HCT116 (cell line): Measurements from ENCODE around the gene UNC5C. TPM values are rescaled to one million over a fixed set of nuclear protein-coding genes. Genes with fewer than 3 reads are reported as not detected.

Experiments
- ATAC-seq: fragments of 200-7000 bp; cut with Tn5 transposase; 2 replicates; pipeline ENCODE4 v1.9.1; 2020; ENCODE audit warnings: mild to moderate bottlenecking, moderate library complexity
- BruUV-seq: library from RNA; stranded (reverse); fragments of 400-500 nt; replicated peaks from 2 replicates; lab custom pipeline; 2021; lab: Mats Ljungman, UMichigan
- CTCF ChIA-PET: fragments of 300-600 bp; sonication (Branson Sonifier 250); formaldehyde crosslinking; loops from one replicate; lab custom pipeline; 2021; ENCODE audit warnings: antibody characterized with exemption; lab: Charles Lee
- POLR2A ChIA-PET: fragments of 300-600, 350-600 bp; sonication (Branson Sonifier 250); formaldehyde crosslinking; loops from one replicate; lab custom pipeline; 2021; ENCODE audit warnings: antibody characterized with exemption; lab: Charles Lee
- RAD21 ChIA-PET, 2 experiments: fragments of 300-600 bp; sonication (Branson Sonifier 250); formaldehyde crosslinking; loops; one replicate each; lab custom pipeline; 2023; ENCODE audit warnings: low total read pairs in 2 of 2; ENCODE audit not compliant: uncharacterized antibody in 2 of 2, unreplicated experiment in 2 of 2, low non-redundant PET in 1 of 2; lab: Charles Lee
- DNase-seq: peaks from one replicate; pipeline ENCODE4 v3.0.0-alpha.2; 2010; ENCODE audit warnings: low read depth, low spot score
- H2AFZ ChIP-seq: fragments of 200-600 bp; shearing (Covaris generic), sonication (generic); 2 replicates; pipeline ENCODE4 v1.6.1; 2017; ENCODE audit warnings: low read depth, mixed run types, mixed read lengths, antibody characterized with exemption, low read length; ENCODE audit not compliant: poor library complexity, severe bottlenecking
- H3K27ac ChIP-seq: 2 replicates; pipeline ENCODE4 v1.5.1; 2012; ENCODE audit warnings: low read depth, low read length
- H3K27me3 ChIP-seq: fragments of 200-600 bp; sonication (generic); 2 replicates; pipeline ENCODE4 v1.6.1; 2016; ENCODE audit warnings: mixed run types, low read length, mixed read lengths; ENCODE audit not compliant: insufficient read depth
- H3K36me3 ChIP-seq, 2 experiments: fragments of 200-500 bp in 1 of 2; fragments of 200-600 bp in 1 of 2; sonication (Bioruptor generic) in 1 of 2; sonication (generic) in 1 of 2; 2 replicates each; pipeline versions ENCODE4 v1.5.1 to v1.6.1; 2014 to 2016; ENCODE audit warnings: low read length in 2 of 2, inconsistent platforms in 1 of 2, mixed read lengths in 1 of 2, mixed run types in 1 of 2; ENCODE audit not compliant: insufficient read depth in 2 of 2, control insufficient read depth in 1 of 2
- H3K4me1 ChIP-seq, 2 experiments: fragments of 200-600 bp in 1 of 2; sonication (generic) in 1 of 2; 2 replicates each; pipeline versions ENCODE4 v1.5.1 to v1.6.1; 2012 to 2017; ENCODE audit warnings: low read length in 2 of 2, inconsistent platforms in 1 of 2, mild to moderate bottlenecking in 1 of 2, mixed read lengths in 1 of 2, mixed run types in 1 of 2, moderate library complexity in 1 of 2; ENCODE audit not compliant: insufficient read depth in 2 of 2, control insufficient read depth in 1 of 2
- H3K4me2 ChIP-seq: fragments of 200-600 bp; sonication (generic); 2 replicates; pipeline ENCODE4 v1.6.1; 2017; ENCODE audit warnings: mixed run types, low read length, mixed read lengths
- H3K4me3 ChIP-seq, 2 experiments: fragments of 200-600 bp in 1 of 2; sonication (generic) in 1 of 2; replicated peaks in 1 of 2; 2 replicates each; pipeline ENCODE4 v1.5.1; 2011 to 2016; ENCODE audit warnings: low read length in 2 of 2, control low read depth in 1 of 2, low read depth in 1 of 2, mild to moderate bottlenecking in 1 of 2, mixed read lengths in 1 of 2, mixed run types in 1 of 2
- H3K79me2 ChIP-seq: fragments of 200-600 bp; sonication (generic); 2 replicates; pipeline ENCODE4 v1.6.1; 2017; ENCODE audit warnings: mild to moderate bottlenecking, mixed run types, low read length, moderate library complexity, mixed read lengths; ENCODE audit not compliant: insufficient read depth
- H3K9ac ChIP-seq: fragments of 200-600 bp; sonication (generic); 2 replicates; pipeline ENCODE4 v1.6.1; 2016; ENCODE audit warnings: low read length, mixed read lengths
- H3K9me2 ChIP-seq: fragments of 200-600 bp; sonication (generic), shearing (Covaris generic); 2 replicates; pipeline ENCODE4 v1.6.1; 2017; ENCODE audit warnings: mixed run types, mild to moderate bottlenecking, moderate library complexity; ENCODE audit not compliant: insufficient read depth
- H3K9me3 ChIP-seq, 2 experiments: fragments of 200-500 bp in 1 of 2; fragments of 200-600 bp in 1 of 2; sonication (Bioruptor generic) in 1 of 2; sonication (generic) in 1 of 2; 2 replicates each; pipeline ENCODE4 v1.6.1; 2014 to 2017; ENCODE audit warnings: low read length in 2 of 2, mixed read lengths in 2 of 2, inconsistent platforms in 1 of 2, low read depth in 1 of 2, mild to moderate bottlenecking in 1 of 2, mixed run types in 1 of 2, moderate library complexity in 1 of 2; ENCODE audit not compliant: control insufficient read depth in 1 of 2, insufficient read depth in 1 of 2
- H4K20me1 ChIP-seq: fragments of 200-600 bp; sonication (generic), shearing (Covaris generic); 2 replicates; pipeline ENCODE4 v1.6.1; 2017; ENCODE audit warnings: mixed run types, mild to moderate bottlenecking, moderate library complexity; ENCODE audit not compliant: insufficient read depth
- CBX3 ChIP-seq: IDR thresholded peaks from 2 replicates; pipeline ENCODE4 v1.6.1; 2012; ENCODE audit warnings: low read depth
- CTCF ChIP-seq, 3 experiments: fragments of 200-600 bp in 1 of 3; sonication (generic) in 1 of 3; IDR thresholded peaks in 2 of 3; conservative IDR thresholded peaks in 1 of 3; 2 replicates each; pipeline ENCODE4 v1.5.1; 2012 to 2017; ENCODE audit warnings: low read depth in 2 of 3, low read length in 2 of 3, antibody characterized with exemption in 1 of 3, borderline replicate concordance in 1 of 3, control low read depth in 1 of 3, mild to moderate bottlenecking in 1 of 3, mixed read lengths in 1 of 3, mixed run types in 1 of 3, moderate library complexity in 1 of 3; ENCODE audit not compliant: insufficient read depth in 1 of 3
- EGR1 ChIP-seq: IDR thresholded peaks from 2 replicates; pipeline ENCODE4 v1.6.1; 2012; ENCODE audit warnings: low read depth
- ELF1 ChIP-seq: IDR thresholded peaks from 2 replicates; pipeline ENCODE4 v1.6.1; 2012; ENCODE audit warnings: low read depth, borderline replicate concordance
- EZH2phosphoT487 ChIP-seq: fragments of 200-600 bp; IDR thresholded peaks from 2 replicates; pipeline ENCODE4 v1.6.1; 2018; ENCODE audit warnings: antibody characterized with exemption, borderline replicate concordance
- POLR2A ChIP-seq: IDR thresholded peaks from 2 replicates; pipeline ENCODE4 v1.7.0; 2011; ENCODE audit warnings: borderline replicate concordance; ENCODE audit not compliant: insufficient read depth, insufficient read length; ENCODE audit errors: extremely low read depth
- POLR2AphosphoS5 ChIP-seq: IDR thresholded peaks from 2 replicates; pipeline ENCODE4 v1.6.1; 2011; ENCODE audit warnings: mild to moderate bottlenecking, low read depth, low read length, moderate library complexity
- RAD21 ChIP-seq: IDR thresholded peaks from 2 replicates; pipeline ENCODE4 v1.6.1; 2012; ENCODE audit warnings: low read depth, mild to moderate bottlenecking
- SP1 ChIP-seq: IDR thresholded peaks from 2 replicates; pipeline ENCODE4 v1.6.1; 2012; ENCODE audit warnings: low read depth
- TCF7L2 ChIP-seq: IDR thresholded peaks from 2 replicates; pipeline ENCODE4 v1.7.0; 2011; ENCODE audit warnings: borderline replicate concordance, inconsistent platforms; ENCODE audit not compliant: insufficient read depth, insufficient read length; ENCODE audit errors: extremely low read depth
- ZFX ChIP-seq: fragments of 450-650 bp; IDR thresholded peaks from 2 replicates; pipeline ENCODE4 v1.6.1; 2017
- intact Hi-C: fragments of 100-400 bp; cut with micrococcal nuclease; formaldehyde crosslinking; loops from 2 replicates; pipeline ENCODE4 v1.10.0; 2022
- total RNA-seq: library from RNA; stranded (reverse); gene quantifications from one replicate; pipeline ENCODE4 v1.2.1, GENCODE V29; 2021; ENCODE audit not compliant: unreplicated experiment
- TF ChIP-seq, protein P1 (sequence below): IDR thresholded peaks from 2 replicates; pipeline ENCODE4 v1.6.1; 2012

The UNC5C gene
- total RNA-seq, 1 experiment from 2014 or later: not detected

- H3K4me2 ChIP-seq: peak overlapping the region; percentile 17; the same call in 1 of the 2 replicates
- ChIA-PET POLR2A (no interaction called here), RAD21 (interaction anchor here in 1 of 2 experiments (1.1 kb wide), 1 partner anchor 793 kb away, joined by 3 read pairs; no protein-coding TSS in a partner anchor), CTCF (interaction anchor here (0.6 to 2.5 kb wide), 8 partner anchors 10 to 819 kb away, joined by 3 to 23 read pairs (median 4); partner anchors contain the start of gene BMPR1B)
- H3K36me3 ChIP-seq: no peaks in the 10 kb centered on the region
- H3K9ac ChIP-seq: no peak overlapping the region
- ATAC-seq (peak; percentile 94), DNase-seq (peak; percentile 56)
- H2AFZ ChIP-seq: peak overlapping the region; percentile 91
- no peaks in the 10 kb centered on the region for H4K20me1 ChIP-seq
- TF ChIP-seq CTCF (IDR thresholded peaks at IDR 0.05 in 2 of 3, conservative IDR thresholded peaks at IDR 0.05 in 1 of 3; ENCODE audit: borderline replicate concordance in 1 of 3, insufficient read depth in 1 of 3, low read depth in 2 of 3, low read length in 2 of 3): peak; percentile 49 to 66 (median 63)
- TF ChIP-seq ELF1: no peak
- TF ChIP-seq RAD21: peak; percentile 73
- H3K4me1 ChIP-seq: peaks cover 4% of the 10 kb centered on the region in 2 experiments; a peak in 3 of 4 replicates
- no peaks in the 10 kb centered on the region for H3K9me2 ChIP-seq
- no peaks in the 10 kb centered on the region for H3K9me3 ChIP-seq
- H3K27me3 ChIP-seq: no peaks in the 10 kb centered on the region
- no peak overlapping the region for H3K4me3 ChIP-seq
- BruUV-seq: no TSS peak
- no peak overlapping the region for H3K27ac ChIP-seq
- no peaks in the 10 kb centered on the region for H3K79me2 ChIP-seq
- intact Hi-C loops: loop anchor here (1.0 to 10.0 kb wide), 3 partner anchors 30 to 1330 kb away; no protein-coding TSS in a partner anchor
Measured at GRCh38 chr4:95124906-95125504, 423.8 kb downstream of the UNC5C start.

DNA sequence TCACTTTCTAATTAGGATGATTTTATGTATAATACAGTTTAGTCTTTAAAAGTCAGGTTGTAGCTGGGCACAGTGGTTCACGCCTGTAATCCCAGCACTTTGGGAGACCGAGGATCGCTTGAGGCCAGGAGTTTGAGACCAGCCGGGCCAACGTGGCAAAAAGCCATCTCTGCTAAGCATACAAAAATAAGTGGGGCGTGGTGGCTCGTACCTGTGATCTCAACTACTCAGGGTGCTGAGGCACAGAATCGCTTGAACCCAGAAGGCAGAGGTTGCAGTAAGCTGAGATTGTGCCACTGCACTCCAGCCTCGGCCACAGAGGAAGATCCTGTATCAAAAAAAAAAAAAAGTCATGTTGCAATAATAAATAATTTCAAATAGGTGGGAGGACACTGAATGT is 426.8 kb downstream of the UNC5C start:
- H2AFZ ChIP-seq: no peak overlapping the region
- no peaks in the 10 kb centered on the region for H3K9me2 ChIP-seq
- no peaks in the 10 kb centered on the region for H3K36me3 ChIP-seq
- no peak for DNase-seq
- no peak for TF ChIP-seq CBX3
- no peak for TF ChIP-seq SP1
- no peak for TF ChIP-seq EGR1
- no peak for TF ChIP-seq TCF7L2
- no peak for TF ChIP-seq POLR2A
- no peak for TF ChIP-seq CTCF (IDR thresholded peaks at IDR 0.05 in 2 of 3, conservative IDR thresholded peaks at IDR 0.05 in 1 of 3; ENCODE audit: borderline replicate concordance in 1 of 3, insufficient read depth in 1 of 3, low read depth in 2 of 3, low read length in 2 of 3)
- TF ChIP-seq, protein P1, sequence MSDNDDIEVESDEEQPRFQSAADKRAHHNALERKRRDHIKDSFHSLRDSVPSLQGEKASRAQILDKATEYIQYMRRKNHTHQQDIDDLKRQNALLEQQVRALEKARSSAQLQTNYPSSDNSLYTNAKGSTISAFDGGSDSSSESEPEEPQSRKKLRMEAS: no peak
- TF ChIP-seq ZFX: no peak
- no peak for TF ChIP-seq ELF1
- no peak for TF ChIP-seq POLR2AphosphoS5
- no peak for TF ChIP-seq EZH2phosphoT487
- H3K4me1 ChIP-seq: no peaks in the 10 kb centered on the region
- ATAC-seq: no peak
- no TSS peak for BruUV-seq
- no peaks in the 10 kb centered on the region for H3K27me3 ChIP-seq
- H4K20me1 ChIP-seq: no peaks in the 10 kb centered on the region
- no peaks in the 10 kb centered on the region for H3K79me2 ChIP-seq
- H3K9ac ChIP-seq: no peak overlapping the region
- intact Hi-C loops: loop anchor here (10.0 kb wide), 1 partner anchor 1327 kb away; no protein-coding TSS in a partner anchor
- POLR2A ChIA-PET: no interaction called here
- H3K9me3 ChIP-seq: no peaks in the 10 kb centered on the region
- H3K4me2 ChIP-seq: no peak overlapping the region
- RAD21 ChIA-PET: no interaction called here
- H3K4me3 ChIP-seq: no peak overlapping the region
- H3K27ac ChIP-seq: no peak overlapping the region
- CTCF ChIA-PET: no interaction called here
